ENCODE results near the gene DFFA. TPM values are rescaled to one million over a fixed set of nuclear protein-coding genes. Genes with fewer than 3 reads are reported as not detected.

DFFA gene
- polyA plus RNA-seq, 4 donors = 8.9 to 30.3 (median 17.2) TPM

- no peaks in the 10 kb centered on the region for H3K4me1 ChIP-seq (ENCODE audit: control insufficient read depth in 3 of 3, insufficient read depth in 2 of 3, low read depth in 1 of 3, low read length in 2 of 3)
- H3K4me3 ChIP-seq (ENCODE audit: low read depth in 1 of 3, low read length in 3 of 3) = no peak overlapping the region
- peaks cover 0 to 26% (median 0%) of the 10 kb centered on the region in 3 donors for H3K36me3 ChIP-seq (ENCODE audit: control insufficient read depth in 3 of 3, insufficient read depth in 2 of 3, low read depth in 1 of 3, low read length in 3 of 3)
- DNase-seq (no peak), FAIRE-seq (no peak)
- H3K27me3 ChIP-seq (ENCODE audit: control insufficient read depth in 3 of 3, insufficient read depth in 3 of 3, low read length in 3 of 3) = no peaks in the 10 kb centered on the region
- H3K9me3 ChIP-seq (ENCODE audit: control insufficient read depth in 2 of 2, insufficient read depth in 1 of 2, low read depth in 1 of 2, low read length in 1 of 2) = peaks cover 0 to 4% of the 10 kb centered on the region in 2 donors
- no peak overlapping the region for H3K27ac ChIP-seq (ENCODE audit: low read depth in 1 of 3, low read length in 2 of 3)
- 78 to 88% (median 83%) methylated on average over 21 of the region's 21 CpGs for WGBS, 3 donors
Measured at GRCh38 chr1:10450156-10450814, 22.0 kb downstream of the DFFA start.

- no peaks in the 10 kb centered on the region for H3K4me1 ChIP-seq (ENCODE audit: control insufficient read depth in 3 of 3, insufficient read depth in 2 of 3, low read depth in 1 of 3, low read length in 2 of 3)
- no peak within 1 kb of the TSS for H3K4me3 ChIP-seq (ENCODE audit: low read depth in 1 of 3, low read length in 3 of 3)
- H3K27me3 ChIP-seq (ENCODE audit: control insufficient read depth in 3 of 3, insufficient read depth in 3 of 3, low read length in 3 of 3) = no peaks in the 10 kb centered on the region
- no peak for FAIRE-seq
- 84 to 95% (median 93%) methylated on average over 10 of the region's 10 CpGs for WGBS, 3 donors
- H3K27ac ChIP-seq (ENCODE audit: low read depth in 1 of 3, low read length in 2 of 3) = no peak within 1 kb of the TSS
- H3K9me3 ChIP-seq (ENCODE audit: control insufficient read depth in 2 of 2, insufficient read depth in 1 of 2, low read depth in 1 of 2, low read length in 1 of 2) = peaks cover 0 to 2% of the 10 kb centered on the region in 2 donors
- peaks cover 0 to 30% (median 0%) of the 10 kb centered on the region in 3 donors for H3K36me3 ChIP-seq (ENCODE audit: control insufficient read depth in 3 of 3, insufficient read depth in 2 of 3, low read depth in 1 of 3, low read length in 3 of 3)
- no peak for DNase-seq
Measured at GRCh38 chr1:10449751-10450150, 22.6 kb downstream of the DFFA start, which contains the start of gene CORT. CORT (plus strand) TSS chr1:10450031; CDS start chr1:10450224, 193 bp downstream.

- Histone ChIP-seq H3K9me3 (ENCODE audit: control insufficient read depth in 2 of 2, insufficient read depth in 1 of 2, low read depth in 1 of 2, low read length in 1 of 2) (no peaks in the 10 kb centered on the region), H3K4me1 (ENCODE audit: control insufficient read depth in 3 of 3, insufficient read depth in 2 of 3, low read depth in 1 of 3, low read length in 2 of 3) (no peaks in the 10 kb centered on the region), H3K36me3 (ENCODE audit: control insufficient read depth in 3 of 3, insufficient read depth in 2 of 3, low read depth in 1 of 3, low read length in 3 of 3) (peaks cover 0 to 36% (median 0%) of the 10 kb centered on the region in 3 donors), H3K27ac (ENCODE audit: low read depth in 1 of 3, low read length in 2 of 3) (no peak overlapping the region), H3K27me3 (ENCODE audit: control insufficient read depth in 3 of 3, insufficient read depth in 3 of 3, low read length in 3 of 3) (no peaks in the 10 kb centered on the region), H3K4me3 (ENCODE audit: low read depth in 1 of 3, low read length in 3 of 3) (no peak overlapping the region)
- 95 to 98% (median 96%) methylated on average over 7 of the region's 7 CpGs for WGBS, 3 donors
- no peak for DNase-seq
- no peak for FAIRE-seq
Measured at GRCh38 chr1:10446790-10447422, 25.4 kb downstream of the DFFA start.

GRCh38 chr1:10444795-10445397, 27.4 kb downstream of the DFFA start:
- FAIRE-seq (no peak), DNase-seq (no peak)
- Histone ChIP-seq H3K4me1 (ENCODE audit: control insufficient read depth in 3 of 3, insufficient read depth in 2 of 3, low read depth in 1 of 3, low read length in 2 of 3) (no peaks in the 10 kb centered on the region), H3K36me3 (ENCODE audit: control insufficient read depth in 3 of 3, insufficient read depth in 2 of 3, low read depth in 1 of 3, low read length in 3 of 3) (peaks cover 0 to 48% (median 0%) of the 10 kb centered on the region in 3 donors), H3K27ac (ENCODE audit: low read depth in 1 of 3, low read length in 2 of 3) (no peak overlapping the region), H3K4me3 (ENCODE audit: low read depth in 1 of 3, low read length in 3 of 3) (no peak overlapping the region), H3K27me3 (ENCODE audit: control insufficient read depth in 3 of 3, insufficient read depth in 3 of 3, low read length in 3 of 3) (no peaks in the 10 kb centered on the region), H3K9me3 (ENCODE audit: control insufficient read depth in 2 of 2, insufficient read depth in 1 of 2, low read depth in 1 of 2, low read length in 1 of 2) (no peaks in the 10 kb centered on the region)
- WGBS, 3 donors = 79 to 82% (median 81%) methylated on average over 7 of the region's 7 CpGs

GRCh38 chr1:10444248-10444647, 28.1 kb downstream of the DFFA start:
- WGBS, 3 donors = 93 to 97% (median 95%) methylated on average over 6 of the region's 6 CpGs
- H3K4me1 ChIP-seq (ENCODE audit: control insufficient read depth in 3 of 3, insufficient read depth in 2 of 3, low read depth in 1 of 3, low read length in 2 of 3) = no peaks in the 10 kb centered on the region
- peaks cover 0 to 47% (median 0%) of the 10 kb centered on the region in 3 donors for H3K36me3 ChIP-seq (ENCODE audit: control insufficient read depth in 3 of 3, insufficient read depth in 2 of 3, low read depth in 1 of 3, low read length in 3 of 3)
- no peaks in the 10 kb centered on the region for H3K27me3 ChIP-seq (ENCODE audit: control insufficient read depth in 3 of 3, insufficient read depth in 3 of 3, low read length in 3 of 3)
- H3K9me3 ChIP-seq (ENCODE audit: control insufficient read depth in 2 of 2, insufficient read depth in 1 of 2, low read depth in 1 of 2, low read length in 1 of 2) = no peaks in the 10 kb centered on the region
- FAIRE-seq (no peak), DNase-seq (no peak)
- no peak overlapping the region for H3K4me3 ChIP-seq (ENCODE audit: low read depth in 1 of 3, low read length in 3 of 3)
- no peak overlapping the region for H3K27ac ChIP-seq (ENCODE audit: low read depth in 1 of 3, low read length in 2 of 3)

- DNase-seq (no peak), FAIRE-seq (no peak)
- Histone ChIP-seq H3K9me3 (ENCODE audit: control insufficient read depth in 2 of 2, insufficient read depth in 1 of 2, low read depth in 1 of 2, low read length in 1 of 2) (no peaks in the 10 kb centered on the region), H3K36me3 (ENCODE audit: control insufficient read depth in 3 of 3, insufficient read depth in 2 of 3, low read depth in 1 of 3, low read length in 3 of 3) (peaks cover 0 to 30% (median 0%) of the 10 kb centered on the region in 3 donors), H3K4me1 (ENCODE audit: control insufficient read depth in 3 of 3, insufficient read depth in 2 of 3, low read depth in 1 of 3, low read length in 2 of 3) (peaks cover 0 to 15% (median 0%) of the 10 kb centered on the region in 3 donors), H3K27ac (ENCODE audit: low read depth in 1 of 3, low read length in 2 of 3) (no peak overlapping the region), H3K4me3 (ENCODE audit: low read depth in 1 of 3, low read length in 3 of 3) (no peak overlapping the region), H3K27me3 (ENCODE audit: control insufficient read depth in 3 of 3, insufficient read depth in 3 of 3, low read length in 3 of 3) (no peaks in the 10 kb centered on the region)
- 94 to 97% (median 95%) methylated on average over 5 of the region's 5 CpGs for WGBS, 3 donors
Measured at GRCh38 chr1:10440794-10441193, 31.5 kb downstream of the DFFA start.

- peaks cover 0 to 15% (median 0%) of the 10 kb centered on the region in 3 donors for H3K4me1 ChIP-seq (ENCODE audit: control insufficient read depth in 3 of 3, insufficient read depth in 2 of 3, low read depth in 1 of 3, low read length in 2 of 3)
- no peaks in the 10 kb centered on the region for H3K27me3 ChIP-seq (ENCODE audit: control insufficient read depth in 3 of 3, insufficient read depth in 3 of 3, low read length in 3 of 3)
- no peak overlapping the region for H3K27ac ChIP-seq (ENCODE audit: low read depth in 1 of 3, low read length in 2 of 3)
- FAIRE-seq = no peak
- H3K4me3 ChIP-seq (ENCODE audit: low read depth in 1 of 3, low read length in 3 of 3) = no peak overlapping the region
- 94 to 98% (median 95%) methylated on average over 2 of the region's 2 CpGs for WGBS, 3 donors
- no peak for DNase-seq
- H3K9me3 ChIP-seq (ENCODE audit: control insufficient read depth in 2 of 2, insufficient read depth in 1 of 2, low read depth in 1 of 2, low read length in 1 of 2) = no peaks in the 10 kb centered on the region
- H3K36me3 ChIP-seq (ENCODE audit: control insufficient read depth in 3 of 3, insufficient read depth in 2 of 3, low read depth in 1 of 3, low read length in 3 of 3) = peaks cover 0 to 28% (median 0%) of the 10 kb centered on the region in 3 donors
Measured at GRCh38 chr1:10440305-10440704, 32.0 kb downstream of the DFFA start.

GRCh38 chr1:10438677-10439163, 33.6 kb downstream of the DFFA start:
- no peak overlapping the region for H3K4me3 ChIP-seq (ENCODE audit: low read depth in 1 of 3, low read length in 3 of 3)
- WGBS, 3 donors = 45 to 53% (median 47%) methylated on average over 7 of the region's 7 CpGs
- H3K36me3 ChIP-seq (ENCODE audit: control insufficient read depth in 3 of 3, insufficient read depth in 2 of 3, low read depth in 1 of 3, low read length in 3 of 3) = peaks cover 0 to 22% (median 0%) of the 10 kb centered on the region in 3 donors
- DNase-seq (peak in 1 of 2 donors; percentile 30), FAIRE-seq (no peak)
- no peaks in the 10 kb centered on the region for H3K27me3 ChIP-seq (ENCODE audit: control insufficient read depth in 3 of 3, insufficient read depth in 3 of 3, low read length in 3 of 3)
- no peaks in the 10 kb centered on the region for H3K9me3 ChIP-seq (ENCODE audit: control insufficient read depth in 2 of 2, insufficient read depth in 1 of 2, low read depth in 1 of 2, low read length in 1 of 2)
- peaks cover 0 to 21% (median 0%) of the 10 kb centered on the region in 3 donors for H3K4me1 ChIP-seq (ENCODE audit: control insufficient read depth in 3 of 3, insufficient read depth in 2 of 3, low read depth in 1 of 3, low read length in 2 of 3)
- no peak overlapping the region for H3K27ac ChIP-seq (ENCODE audit: low read depth in 1 of 3, low read length in 2 of 3)
